Right hindlimb (tissue), 1 donor: Measurements from ENCODE around the gene AK2.
"Not testable (repeated sequence)": the region's sequence is repeated elsewhere in the genome, so short reads cannot be mapped to it uniquely, and the experiment has no call there.

Experiments used
- DNase-seq: peaks from one replicate; pipeline ENCODE4 v3.0.0-alpha.2; 2018

AK2 gene

DNA sequence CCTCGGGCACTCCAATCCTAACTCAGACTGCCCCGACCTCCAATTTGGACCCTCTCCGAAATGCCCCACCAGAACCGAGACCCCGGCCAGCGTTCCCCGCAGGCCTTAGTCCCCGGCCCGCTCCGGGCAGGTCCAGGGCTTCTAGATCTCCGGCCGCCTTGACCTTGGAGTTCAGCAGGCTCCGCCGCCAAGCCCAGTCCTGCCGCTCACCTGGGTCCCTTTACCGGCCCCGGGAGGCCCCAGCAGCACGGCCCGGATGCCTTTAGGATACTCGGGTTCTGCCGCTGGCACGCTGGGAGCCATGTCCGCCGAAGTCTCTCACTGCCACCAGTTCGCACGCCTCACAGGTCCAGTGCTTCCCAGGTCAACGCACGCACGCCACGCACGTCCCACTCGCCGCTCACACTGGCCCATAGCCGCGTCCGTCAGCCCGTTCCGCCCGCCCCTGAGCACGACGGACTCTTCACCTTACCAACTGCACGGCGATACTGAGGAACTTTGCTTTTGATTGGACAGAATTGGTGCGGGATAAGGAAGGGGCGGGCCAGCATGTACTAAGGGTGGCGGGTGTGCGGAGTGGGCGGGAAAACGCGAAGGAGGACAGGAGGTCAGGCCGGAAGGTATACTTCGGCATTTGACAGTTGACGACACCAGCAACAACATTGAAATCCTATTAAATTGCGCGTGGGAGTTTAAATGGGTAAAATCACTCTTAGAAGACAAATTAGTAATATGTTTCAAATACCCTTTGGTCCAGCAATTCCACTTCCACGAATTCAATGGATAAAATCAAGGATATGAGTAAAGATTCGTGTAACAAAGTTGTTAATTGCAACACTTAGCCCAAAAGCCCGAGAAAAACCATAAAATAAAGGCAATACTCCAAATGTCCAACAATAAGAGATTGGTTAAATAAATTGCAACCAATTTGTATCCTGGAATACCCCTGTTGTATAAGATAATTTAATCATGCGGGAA, at the start of gene AK2:
AK2 (minus strand) TSS at position 358 of the 978 bp plus-strand sequence; CDS start at position 303, 55 bp downstream.
- DNase-seq = peak; percentile 98

DNA sequence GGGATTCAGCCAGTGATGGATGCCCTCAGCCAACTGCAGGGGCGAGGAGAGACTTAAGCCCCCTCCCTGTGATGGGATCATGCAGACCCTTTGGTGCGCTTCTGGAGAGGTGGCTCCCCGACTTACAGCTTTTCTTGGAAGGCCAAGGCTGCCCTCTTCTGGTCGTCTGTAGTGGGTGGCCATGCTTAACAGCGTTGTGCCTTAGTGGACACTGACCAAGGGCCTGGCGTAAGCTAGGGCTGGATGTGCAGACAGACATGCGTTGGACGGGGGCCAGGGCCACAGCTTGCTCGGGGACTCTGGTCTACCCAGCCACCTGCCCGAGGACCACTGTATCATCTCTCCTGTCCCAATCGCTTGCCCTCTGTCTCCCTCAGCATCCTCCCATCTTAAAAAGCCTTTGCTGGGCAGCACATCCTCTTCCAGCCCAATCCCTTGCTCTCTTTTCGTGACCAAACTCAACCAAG, 49.7 kb upstream of the AK2 start:
- peak; percentile 84 for DNase-seq

DNA sequence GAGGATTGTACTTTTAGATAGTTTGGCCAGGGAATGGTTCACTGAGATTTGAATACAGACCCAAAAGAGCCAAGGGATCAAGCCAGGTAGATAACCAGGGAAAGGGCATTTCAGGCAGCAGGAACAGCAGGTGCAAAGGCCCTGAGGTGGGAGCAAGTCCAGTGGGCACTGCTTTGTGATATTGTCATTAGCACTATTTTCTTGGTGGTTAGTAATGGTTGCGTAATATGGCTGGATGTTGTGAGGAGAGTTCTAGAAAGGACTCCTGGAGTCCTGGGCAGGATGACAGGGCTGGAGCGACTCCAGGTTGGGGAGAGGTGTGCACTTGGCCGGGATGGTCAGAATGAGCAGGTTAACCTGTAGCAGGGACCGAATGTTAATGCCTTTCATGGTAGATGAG, 48.6 kb upstream of the AK2 start:
- DNase-seq = no peak

DNA sequence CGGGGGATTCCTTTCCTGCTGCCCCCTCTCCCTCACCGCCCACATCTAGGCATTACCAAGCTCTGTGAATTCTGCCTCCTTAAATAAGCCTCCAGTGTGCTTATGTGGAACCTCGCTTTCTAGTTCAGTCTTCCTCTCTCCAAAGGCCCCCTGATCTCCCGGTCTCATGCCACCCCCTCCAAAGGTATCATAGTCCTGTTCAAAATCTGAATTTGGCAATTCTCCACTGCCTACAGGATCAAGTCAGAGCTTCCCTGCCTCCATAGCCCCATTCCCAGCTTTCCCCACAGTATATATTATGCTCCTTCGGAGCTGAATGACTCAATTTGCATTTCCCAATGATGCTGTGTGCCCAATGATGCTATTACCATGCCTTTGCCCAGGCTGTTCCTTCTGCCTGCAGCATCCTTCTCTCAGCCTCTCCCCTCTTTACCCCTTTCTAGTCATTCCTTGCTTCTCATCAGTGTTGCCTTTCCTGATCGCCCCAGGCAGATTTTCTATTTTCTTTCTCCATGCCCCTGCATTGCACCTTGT, 46.0 kb upstream of the AK2 start:
- DNase-seq = no peak

DNA sequence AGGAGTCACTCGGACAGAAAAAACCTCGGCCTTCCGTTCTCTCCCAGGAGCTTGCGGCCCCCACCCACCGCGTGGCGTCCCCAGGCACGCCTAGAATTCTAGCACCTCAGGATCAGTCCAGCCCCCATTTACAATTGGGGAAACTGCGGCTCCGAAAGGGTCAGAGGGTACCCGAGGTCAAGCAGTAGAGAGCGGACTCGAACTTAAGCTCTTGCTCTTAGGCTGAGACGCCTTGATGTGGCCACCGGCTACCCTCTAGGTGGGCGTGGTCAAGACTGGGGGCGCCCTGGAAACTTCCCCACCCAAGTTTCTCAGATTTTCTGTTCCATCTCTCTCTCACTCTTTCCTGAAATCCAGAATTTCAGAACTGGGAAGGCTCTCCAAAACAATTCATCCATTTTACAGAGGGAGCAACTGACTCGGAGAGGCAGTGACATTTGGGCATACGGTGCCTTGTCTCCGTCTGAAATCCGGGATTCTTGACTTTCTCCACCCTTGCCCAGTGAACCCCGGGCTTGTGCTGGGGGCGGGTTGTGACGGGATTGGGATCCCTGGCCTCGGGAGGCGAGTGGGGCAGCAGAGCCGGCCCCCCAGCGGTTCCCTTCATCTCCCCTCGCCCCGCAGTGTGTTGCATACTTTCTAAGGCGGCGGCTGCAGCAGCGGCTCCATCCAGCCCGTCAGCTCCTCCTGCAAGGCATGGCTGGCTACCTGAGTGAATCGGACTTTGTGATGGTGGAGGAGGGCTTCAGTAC, 45.0 kb upstream of the AK2 start:
- no peak for DNase-seq

DNA sequence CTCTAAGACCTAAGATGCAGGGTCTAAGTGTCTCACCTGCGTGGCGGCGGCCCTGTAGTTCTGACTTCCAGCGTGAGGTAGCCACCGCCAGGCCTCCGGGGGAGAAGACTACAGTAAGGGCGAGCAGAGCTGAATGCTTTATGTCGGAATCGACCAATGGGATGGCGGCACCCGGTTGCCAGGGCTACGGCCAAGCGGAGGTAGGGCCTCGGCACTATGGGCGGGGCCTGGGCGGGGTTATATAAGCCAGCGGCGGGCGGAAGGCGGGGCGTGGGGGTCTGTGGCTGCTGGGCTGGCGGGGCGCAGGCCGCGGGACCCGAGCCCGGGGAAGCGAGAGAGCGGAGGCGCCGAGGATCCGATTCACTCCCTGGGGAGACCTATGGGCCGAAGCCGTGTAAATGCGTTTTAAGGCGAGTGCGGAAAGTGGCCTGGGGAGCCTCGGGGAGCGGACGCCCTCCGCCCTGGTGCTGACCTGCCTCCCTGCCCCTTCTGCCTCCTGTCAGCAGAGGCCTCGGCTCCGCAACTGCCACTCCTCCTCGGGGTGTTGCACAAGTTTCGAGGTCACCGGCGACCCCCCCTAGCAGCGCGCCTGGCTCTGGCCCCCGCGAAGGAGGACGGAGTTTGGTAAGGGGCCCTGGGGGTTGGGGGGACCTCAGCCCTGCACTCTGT, 44.3 kb upstream of the AK2 start, which contains the start of gene AZIN2:
AZIN2 (plus strand) TSS at position 269 of the 669 bp plus-strand sequence. CDS start 1,097 bp downstream, outside the sequence.
- peak; percentile 98 for DNase-seq

DNA sequence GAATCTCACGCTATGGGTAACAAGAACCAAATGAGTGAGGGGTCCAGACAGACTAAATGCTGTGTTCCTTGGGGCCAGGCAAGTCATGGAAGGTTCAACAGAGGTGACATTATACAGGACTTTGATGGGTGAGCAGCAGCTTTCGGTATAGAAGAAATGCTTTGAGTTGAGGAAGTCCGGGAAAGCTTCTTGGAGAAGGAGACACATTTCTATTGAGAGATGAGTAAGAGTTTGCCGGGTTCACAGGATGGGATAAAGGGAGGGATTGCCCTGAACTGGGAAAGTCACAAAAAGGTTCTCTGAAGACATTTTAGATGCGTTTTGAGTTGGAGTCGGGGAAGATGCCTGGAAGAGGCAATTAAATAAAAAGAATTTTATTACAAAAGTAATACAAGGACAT, 43.7 kb upstream of the AK2 start:
- no peak for DNase-seq

DNA sequence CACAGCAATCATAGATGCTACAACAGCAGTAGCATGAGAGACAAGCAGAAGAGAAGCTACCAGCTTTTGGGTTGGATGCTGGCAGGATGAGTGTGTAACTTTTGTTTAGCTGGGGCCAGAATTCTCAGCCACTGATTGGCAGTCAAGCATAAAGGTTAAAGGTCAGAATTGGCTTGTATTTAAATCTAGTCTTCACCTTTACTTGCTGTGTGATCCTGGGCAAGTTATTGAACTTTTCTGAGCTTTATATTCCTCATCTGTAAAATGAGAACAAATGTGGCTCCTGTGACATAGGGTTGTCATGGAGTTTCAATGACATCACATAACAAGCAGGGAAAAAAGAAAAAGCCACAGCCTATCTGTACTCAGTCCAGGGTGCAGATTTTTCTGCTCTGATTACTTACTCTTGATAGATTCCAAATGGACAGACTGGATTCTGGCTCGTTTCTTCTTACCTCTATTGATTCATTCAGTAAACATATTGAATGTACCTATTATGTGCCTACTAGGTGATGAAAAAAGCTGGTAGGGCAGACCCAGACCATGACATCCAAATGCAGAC, 41.4 kb upstream of the AK2 start:
- DNase-seq = no peak

DNA sequence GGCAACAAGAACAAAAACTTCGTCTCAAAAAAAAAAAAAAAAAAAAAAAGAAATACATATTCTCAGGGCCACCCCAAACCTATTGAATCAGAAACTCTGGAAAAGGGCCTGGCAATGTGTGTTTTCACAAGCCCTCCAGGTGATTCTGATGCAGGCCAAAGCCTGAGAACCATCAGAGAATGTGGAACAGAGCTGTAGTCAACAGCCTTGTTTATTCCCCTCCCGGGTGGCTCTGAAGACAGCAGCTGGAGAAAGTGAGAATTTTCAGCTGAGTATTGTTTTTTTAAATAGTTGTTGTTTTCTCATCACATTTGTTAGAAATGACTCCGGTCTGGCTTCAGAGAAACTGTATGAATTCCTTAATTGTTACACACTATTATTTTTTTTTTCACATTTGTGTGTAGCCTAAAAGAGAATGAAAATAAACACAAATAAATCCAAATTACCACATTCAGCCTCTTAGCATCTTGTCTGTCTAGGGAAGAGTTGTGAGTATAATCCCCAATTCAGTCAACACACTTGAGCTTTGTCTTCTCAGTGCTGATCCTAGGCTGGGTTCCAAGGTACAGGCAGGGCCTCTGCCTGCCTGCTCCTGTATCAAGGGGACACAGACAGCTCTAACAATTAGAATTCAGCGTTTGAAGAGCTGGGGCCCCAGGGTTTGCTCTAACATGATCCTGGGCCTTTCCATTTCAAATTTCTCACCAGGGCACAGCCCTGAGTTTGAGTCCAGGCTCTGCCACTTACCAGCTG, 37.7 kb upstream of the AK2 start:
- DNase-seq = no peak

DNA sequence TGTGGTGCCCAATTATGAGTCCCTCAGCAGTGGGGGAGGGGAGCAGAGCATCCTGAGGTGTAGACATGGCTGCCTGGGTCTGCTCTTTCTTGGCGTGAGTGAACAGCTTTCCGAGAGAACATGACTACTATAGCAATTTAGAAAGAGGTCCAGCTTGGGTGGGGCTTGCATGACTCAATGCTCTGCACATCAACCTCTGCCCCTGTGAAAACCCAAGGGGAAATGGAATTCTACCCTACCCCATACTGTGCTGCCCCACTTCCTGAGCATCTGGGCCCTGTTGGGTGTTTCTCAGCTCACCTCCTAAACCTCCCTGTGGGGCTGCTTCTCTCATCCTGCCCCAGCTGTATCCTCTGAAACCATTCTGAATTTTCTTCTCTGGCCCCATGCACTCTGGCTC, 36.0 kb upstream of the AK2 start:
- DNase-seq = no peak

DNA sequence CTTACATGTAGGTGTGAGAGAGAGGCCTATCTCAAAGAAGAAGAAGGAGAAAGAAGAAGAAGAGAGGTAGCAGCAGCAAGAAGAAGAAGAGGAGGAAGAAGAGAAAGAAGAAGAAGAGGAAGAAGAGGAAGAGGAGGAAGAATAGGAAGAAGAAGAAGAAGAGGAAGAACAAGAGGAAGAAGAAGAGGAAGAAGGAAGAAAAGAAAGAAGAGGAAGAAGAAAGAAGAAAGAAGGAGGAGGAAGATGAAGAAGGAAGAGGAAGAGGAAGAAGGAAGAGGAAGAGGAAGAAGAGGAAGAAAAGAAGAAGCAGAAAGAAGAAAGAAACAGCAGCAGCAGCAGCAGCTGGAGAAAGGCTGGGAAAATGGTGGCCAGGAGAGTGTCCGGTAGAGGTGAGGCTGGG, 33.9 kb upstream of the AK2 start:
- no peak for DNase-seq

DNA sequence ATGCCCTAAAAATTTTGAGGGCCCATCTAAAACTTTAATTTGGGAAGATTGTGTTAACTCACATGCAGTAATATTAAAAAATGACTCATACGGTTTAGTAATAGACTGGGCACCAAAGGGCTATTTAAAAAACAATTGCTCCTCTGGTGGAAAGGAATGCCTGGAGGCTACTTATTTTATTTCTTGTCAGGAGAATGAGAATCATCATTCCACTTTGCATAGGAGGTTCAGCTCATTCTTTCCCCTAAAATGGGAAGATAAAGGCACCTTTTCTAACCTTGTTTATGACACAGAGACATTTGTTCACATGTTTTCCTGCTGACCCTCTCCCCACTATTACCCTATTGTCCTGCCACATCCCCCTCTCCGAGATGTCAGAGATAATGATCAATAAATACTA, 31.4 kb upstream of the AK2 start:
- not testable (repeated sequence) for DNase-seq

DNA sequence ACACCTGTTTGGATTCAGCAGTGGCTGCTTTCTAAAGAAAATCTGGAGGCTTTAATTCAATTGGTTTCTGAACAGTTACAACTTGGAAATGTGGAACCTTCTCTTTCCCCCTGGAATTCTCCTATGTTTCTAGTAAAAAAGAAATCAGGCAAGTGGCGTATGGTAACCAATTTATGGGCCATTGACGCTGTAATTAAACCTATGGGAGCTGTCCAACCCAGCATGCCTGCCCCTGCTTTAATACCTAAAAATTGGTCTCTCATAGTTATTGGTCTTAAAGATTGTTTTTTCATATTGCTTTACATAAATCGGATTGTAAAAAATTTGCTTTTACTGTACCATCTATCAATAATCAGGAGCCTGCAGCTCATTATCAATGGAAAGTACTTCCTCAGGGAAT, 29.8 kb upstream of the AK2 start:
- DNase-seq = not testable (repeated sequence)

DNA sequence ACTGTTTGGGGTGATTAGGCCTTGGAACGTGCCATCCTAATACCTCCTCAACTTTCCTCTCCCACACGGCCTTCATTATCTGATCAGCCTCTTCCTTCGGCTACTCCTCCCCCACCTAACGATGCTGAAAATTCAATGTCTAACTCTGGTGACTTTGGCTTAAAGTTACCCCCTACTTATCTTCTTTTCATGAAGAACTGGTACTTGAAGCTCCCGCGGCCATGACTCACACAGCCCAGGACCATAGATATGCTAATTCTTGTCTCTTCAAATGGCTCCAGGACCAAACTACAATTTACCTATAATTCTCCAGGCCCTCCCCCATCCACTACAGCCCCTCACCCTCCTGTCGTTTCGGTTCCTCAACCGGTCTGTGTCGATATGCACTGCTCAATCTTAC, 28.6 kb upstream of the AK2 start:
- DNase-seq = no peak

DNA sequence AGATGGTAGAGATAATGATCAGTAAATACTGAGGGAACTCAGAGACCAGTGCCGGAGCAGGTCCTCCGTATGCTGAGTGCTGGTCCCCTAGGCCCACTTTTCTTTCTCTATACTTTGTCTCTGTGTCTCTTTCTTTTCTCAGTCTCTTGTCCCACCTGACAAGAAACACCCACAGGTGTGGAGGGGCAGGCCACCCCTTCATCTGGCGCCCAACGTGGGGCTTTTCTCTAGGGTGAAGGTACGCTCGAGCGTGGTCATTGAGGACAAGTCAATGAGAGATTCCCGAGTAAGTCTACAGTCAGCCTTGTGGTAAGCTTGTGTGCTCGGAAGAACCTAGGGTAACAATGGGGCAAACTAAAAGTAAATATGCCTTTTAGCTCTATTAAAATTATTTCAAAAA, 27.6 kb upstream of the AK2 start:
- DNase-seq = not testable (repeated sequence)

DNA sequence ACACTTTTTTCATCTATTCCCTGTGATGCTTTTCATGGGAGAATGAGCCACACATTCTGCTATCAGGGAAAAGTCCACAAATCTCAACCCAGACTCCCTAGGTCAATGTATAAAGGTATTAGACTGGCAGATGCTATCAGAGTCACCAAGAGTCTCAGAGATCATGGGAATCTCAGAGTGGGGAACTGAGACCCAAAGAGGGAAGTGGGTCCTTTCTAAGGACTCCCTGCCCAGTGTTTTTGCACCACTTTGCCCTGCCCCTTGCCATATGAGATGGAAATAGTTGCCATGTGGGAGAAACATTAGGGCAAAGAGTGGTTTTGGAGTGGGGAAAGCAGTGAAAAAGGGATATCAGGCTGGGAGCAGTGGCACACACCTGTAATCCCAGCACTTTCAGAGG, 25.2 kb upstream of the AK2 start:
- DNase-seq = no peak

DNA sequence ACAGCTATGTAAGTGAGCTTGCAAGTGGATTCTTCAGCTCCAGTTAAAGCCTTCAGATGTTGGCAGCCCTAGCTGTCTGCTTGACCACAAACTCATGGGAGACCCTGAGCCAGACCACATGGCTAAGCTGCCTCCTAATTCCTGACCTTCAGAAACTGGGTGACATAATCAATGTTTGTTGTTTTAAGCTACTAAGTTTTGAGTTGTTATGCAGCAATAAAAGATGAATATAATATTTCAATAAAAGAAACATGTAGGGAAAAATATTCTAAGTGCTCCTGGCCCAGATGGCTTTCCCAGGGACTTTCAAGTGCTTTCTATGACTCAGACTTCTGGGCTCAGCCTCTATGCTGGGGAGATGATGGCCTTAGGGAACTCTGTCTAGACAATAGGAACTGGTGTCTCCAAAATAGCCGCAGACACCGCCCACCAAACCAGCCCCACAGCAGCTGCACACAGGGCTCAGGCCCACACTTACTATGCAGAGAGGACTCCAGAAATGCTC, 23.9 kb upstream of the AK2 start:
- peak; percentile 93 for DNase-seq

DNA sequence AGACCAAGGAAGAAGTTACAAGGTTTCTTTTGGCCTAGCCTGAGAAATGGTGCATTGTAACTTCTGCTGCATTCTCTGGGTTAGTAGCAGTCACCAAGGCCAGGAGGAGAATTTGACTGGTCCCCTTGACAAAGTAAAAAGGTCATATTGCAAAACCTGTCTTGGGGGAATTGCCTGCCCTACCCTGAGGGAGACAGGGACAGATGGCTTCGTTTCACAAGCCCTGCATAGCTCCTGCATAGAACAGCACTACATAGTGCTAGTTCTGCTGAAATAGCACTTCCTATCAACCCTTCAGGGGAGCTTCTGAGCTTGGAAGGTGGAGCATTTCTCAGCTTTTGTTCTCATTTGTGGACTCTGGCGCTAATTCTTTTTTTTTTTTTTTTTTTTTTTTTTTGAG, 20.4 kb upstream of the AK2 start:
- DNase-seq = no peak

DNA sequence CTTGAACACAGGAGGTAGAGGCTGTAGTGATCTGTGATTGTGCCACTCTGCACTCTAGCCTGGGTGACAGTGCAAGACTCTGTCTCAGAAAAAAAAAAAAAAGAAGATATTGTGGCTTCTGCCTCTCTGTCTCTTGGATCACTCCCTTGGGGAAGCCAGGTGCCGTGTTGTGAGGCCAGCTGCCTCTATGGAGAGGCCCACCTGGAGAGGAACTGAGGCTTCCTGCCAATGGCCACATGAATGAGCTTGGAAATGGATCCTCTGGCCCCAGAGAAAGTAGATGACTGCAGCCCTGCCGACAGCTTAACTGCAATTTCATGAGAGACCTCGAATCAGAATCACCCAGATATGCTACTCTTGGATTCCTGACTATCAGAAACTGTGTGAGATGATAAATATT, 19.7 kb upstream of the AK2 start:
- DNase-seq = no peak

DNA sequence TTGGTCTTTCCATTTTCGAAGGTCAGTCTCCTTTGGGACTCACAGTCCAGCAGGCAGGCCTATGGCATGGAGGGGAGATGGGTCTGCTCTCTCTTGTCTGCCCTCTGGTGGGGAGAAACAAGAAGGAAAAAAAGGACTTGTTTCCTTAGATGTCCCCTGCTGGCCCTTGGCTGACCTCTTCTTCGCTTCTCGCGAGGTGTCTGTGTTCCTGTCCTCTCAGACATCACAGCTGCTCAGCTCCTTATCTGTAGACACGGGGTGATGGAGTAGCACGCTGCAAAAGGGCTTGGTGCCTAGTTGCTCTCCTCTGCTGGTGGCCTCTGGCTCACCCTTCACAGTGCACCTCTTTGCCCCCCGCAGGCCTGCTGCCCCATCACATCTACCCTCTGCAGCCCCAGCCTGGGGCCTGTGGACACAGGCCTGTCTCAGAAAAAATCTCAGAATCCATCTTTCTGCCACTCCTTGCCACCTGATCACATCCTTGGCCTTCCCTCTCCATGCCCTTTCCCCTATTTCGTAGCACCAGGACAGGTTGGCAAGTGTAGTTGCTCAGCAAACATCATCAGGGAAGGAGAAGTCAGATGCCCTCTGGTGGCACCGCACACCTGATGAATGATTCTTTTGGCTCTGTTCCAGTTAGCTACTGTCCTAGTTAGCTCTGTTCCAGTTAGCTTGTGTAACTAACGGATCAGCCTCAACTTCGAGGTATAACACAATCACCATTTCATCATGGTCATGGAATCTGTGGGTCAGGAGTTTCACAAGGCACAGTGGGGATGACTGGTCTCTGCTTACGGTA, 18.7 kb upstream of the AK2 start:
- peak; percentile 83 for DNase-seq
